ENCODE data around the gene SP140L.
"Not testable (repeated sequence)": the region's sequence is repeated elsewhere in the genome, so short reads cannot be mapped to it uniquely, and the experiment has no call there.

SP140L gene

GRCh38 chr2:230341936-230342528 is 15.0 kb downstream of the SP140L start:
- H3K27ac Mint-ChIP-seq; DNase-seq (ENCODE audit: low spot score in 2 of 2); ATAC-seq; H3K4me3 Mint-ChIP-seq: not testable (repeated sequence)
- Mint-ChIP-seq H3K36me3 (peaks cover 31% of the 10 kb centered on the region), H3K4me1 (peaks cover 47% of the 10 kb centered on the region), H3K9me3 (peaks cover 18% of the 10 kb centered on the region)

- Mint-ChIP-seq H3K4me1 (peaks cover 58% of the 10 kb centered on the region), H3K9me3 (peaks cover 18% of the 10 kb centered on the region), H3K36me3 (peaks cover 36% of the 10 kb centered on the region)
- not testable (repeated sequence) for DNase-seq (ENCODE audit: low spot score in 2 of 2); H3K27ac Mint-ChIP-seq; H3K4me3 Mint-ChIP-seq; ATAC-seq
Measured at GRCh38 chr2:230343041-230343624, 16.1 kb downstream of the SP140L start.

GRCh38 chr2:230343747-230344146 is 16.8 kb downstream of the SP140L start:
- Mint-ChIP-seq H3K36me3 (peaks cover 37% of the 10 kb centered on the region), H3K27ac (peak overlapping the region; percentile 18), H3K9me3 (peaks cover 18% of the 10 kb centered on the region), H3K4me1 (peaks cover 64% of the 10 kb centered on the region), H3K4me3 (peak overlapping the region; percentile 10)
- ATAC-seq, result peak; percentile 80
- no peak for DNase-seq (ENCODE audit: low spot score in 2 of 2)

- Mint-ChIP-seq H3K36me3 (peaks cover 47% of the 10 kb centered on the region), H3K4me3 (no peak overlapping the region), H3K9me3 (peaks cover 18% of the 10 kb centered on the region), H3K4me1 (peaks cover 81% of the 10 kb centered on the region), H3K27ac (peak overlapping the region; percentile 89)
- DNase-seq (ENCODE audit: low spot score in 2 of 2) (no peak), ATAC-seq (no peak)
Measured at GRCh38 chr2:230346465-230346864, 19.5 kb downstream of the SP140L start.

- Mint-ChIP-seq H3K27ac (peak overlapping the region; percentile 89), H3K36me3 (peaks cover 51% of the 10 kb centered on the region), H3K4me3 (no peak overlapping the region), H3K4me1 (peaks cover 81% of the 10 kb centered on the region), H3K9me3 (peaks cover 18% of the 10 kb centered on the region)
- ATAC-seq (peak; percentile 75), DNase-seq (ENCODE audit: low spot score in 2 of 2) (no peak)
Measured at GRCh38 chr2:230346921-230347533, 20.0 kb downstream of the SP140L start.

- ATAC-seq, result peak; percentile 68
- H3K9me3 Mint-ChIP-seq, result peaks cover 17% of the 10 kb centered on the region
- DNase-seq (ENCODE audit: low spot score in 2 of 2), result peak in 1 of 2 donors; percentile 75
Measured at GRCh38 chr2:230347659-230348305, 20.8 kb downstream of the SP140L start.

GRCh38 chr2:230348787-230349186 is 21.8 kb downstream of the SP140L start:
- peak; percentile 56 for ATAC-seq
- peak overlapping the region; percentile 89 for H3K27ac Mint-ChIP-seq
- peak overlapping the region; percentile 57 for H3K4me3 Mint-ChIP-seq
- DNase-seq (ENCODE audit: low spot score in 2 of 2), result no peak
- peaks cover 12% of the 10 kb centered on the region for H3K9me3 Mint-ChIP-seq
- peaks cover 45% of the 10 kb centered on the region for H3K36me3 Mint-ChIP-seq
- peaks cover 64% of the 10 kb centered on the region for H3K4me1 Mint-ChIP-seq

More at GRCh38 chr2:230347659-230348305, 20.8 kb downstream of the SP140L start:
- Mint-ChIP-seq H3K4me1 (peaks cover 73% of the 10 kb centered on the region), H3K27ac (peak overlapping the region; percentile 89), H3K36me3 (peaks cover 46% of the 10 kb centered on the region), H3K4me3 (peak overlapping the region; percentile 57)

GRCh38 chr2:230356084-230356483 is 29.1 kb downstream of the SP140L start:
- Mint-ChIP-seq H3K4me1 (peaks cover 18% of the 10 kb centered on the region), H3K4me3 (no peak overlapping the region), H3K36me3 (peaks cover 46% of the 10 kb centered on the region), H3K9me3 (no peaks in the 10 kb centered on the region), H3K27ac (no peak overlapping the region)
- ATAC-seq, result no peak
- DNase-seq (ENCODE audit: low spot score in 2 of 2), result no peak

GRCh38 chr2:230358305-230358704 is 31.3 kb downstream of the SP140L start:
- no peak overlapping the region for H3K4me3 Mint-ChIP-seq
- ATAC-seq (peak; percentile 56), DNase-seq (ENCODE audit: low spot score in 2 of 2) (no peak)
- no peak overlapping the region for H3K27ac Mint-ChIP-seq
- H3K9me3 Mint-ChIP-seq, result no peaks in the 10 kb centered on the region
- peaks cover 36% of the 10 kb centered on the region for H3K4me1 Mint-ChIP-seq
- peaks cover 56% of the 10 kb centered on the region for H3K36me3 Mint-ChIP-seq

GRCh38 chr2:230360028-230360427 is 33.0 kb downstream of the SP140L start:
- H3K4me1 Mint-ChIP-seq, result peaks cover 24% of the 10 kb centered on the region
- no peak overlapping the region for H3K27ac Mint-ChIP-seq
- DNase-seq (ENCODE audit: low spot score in 2 of 2), result no peak
- no peaks in the 10 kb centered on the region for H3K9me3 Mint-ChIP-seq
- ATAC-seq, result no peak
- no peak overlapping the region for H3K4me3 Mint-ChIP-seq
- peaks cover 65% of the 10 kb centered on the region for H3K36me3 Mint-ChIP-seq

- Mint-ChIP-seq H3K4me1 (peaks cover 31% of the 10 kb centered on the region), H3K9me3 (no peaks in the 10 kb centered on the region), H3K27ac (peak overlapping the region; percentile 2), H3K4me3 (no peak overlapping the region), H3K36me3 (peaks cover 72% of the 10 kb centered on the region)
- no peak for ATAC-seq
- DNase-seq (ENCODE audit: low spot score in 2 of 2), result no peak
Measured at GRCh38 chr2:230362030-230362691, 35.2 kb downstream of the SP140L start.

- DNase-seq (ENCODE audit: low spot score in 2 of 2), result no peak
- Mint-ChIP-seq H3K4me1 (peaks cover 10% of the 10 kb centered on the region), H3K36me3 (peaks cover 38% of the 10 kb centered on the region), H3K4me3 (no peak overlapping the region), H3K27ac (peak overlapping the region; percentile 38), H3K9me3 (no peaks in the 10 kb centered on the region)
- ATAC-seq, result no peak
Measured at GRCh38 chr2:230382108-230382507, 55.1 kb downstream of the SP140L start.

GRCh38 chr2:230383453-230383852 is 56.5 kb downstream of the SP140L start:
- H3K4me3 Mint-ChIP-seq, result no peak overlapping the region
- no peak for ATAC-seq
- peaks cover 3% of the 10 kb centered on the region for H3K4me1 Mint-ChIP-seq
- peaks cover 42% of the 10 kb centered on the region for H3K36me3 Mint-ChIP-seq
- DNase-seq (ENCODE audit: low spot score in 2 of 2), result no peak
- H3K27ac Mint-ChIP-seq, result no peak overlapping the region
- no peaks in the 10 kb centered on the region for H3K9me3 Mint-ChIP-seq

GRCh38 chr2:230384986-230385385 is 58.0 kb downstream of the SP140L start:
- H3K36me3 Mint-ChIP-seq, result peaks cover 53% of the 10 kb centered on the region
- DNase-seq (ENCODE audit: low spot score in 2 of 2) (no peak), ATAC-seq (no peak)
- H3K4me1 Mint-ChIP-seq, result no peaks in the 10 kb centered on the region
- no peak overlapping the region for H3K27ac Mint-ChIP-seq
- no peaks in the 10 kb centered on the region for H3K9me3 Mint-ChIP-seq
- H3K4me3 Mint-ChIP-seq, result no peak overlapping the region

GRCh38 chr2:230394301-230394700 is 67.3 kb downstream of the SP140L start:
- Mint-ChIP-seq H3K27ac (no peak overlapping the region), H3K4me1 (no peaks in the 10 kb centered on the region), H3K9me3 (no peaks in the 10 kb centered on the region), H3K36me3 (peaks cover 90% of the 10 kb centered on the region), H3K4me3 (no peak overlapping the region)
- DNase-seq (ENCODE audit: low spot score in 2 of 2), result no peak
- ATAC-seq, result no peak

All from stimulated activated effector memory CD8-positive, alpha-beta T cell treated with anti-CD3 and anti-CD28 coated beads, Interleukin-12 subunit alpha, Interleukin-12 subunit beta, amount 100 ng/mL, for 72 hours (primary cell).